A673 (cell line): Measurements from ENCODE around the gene ADO. TPM values are rescaled to one million over a fixed set of nuclear protein-coding genes. Genes with fewer than 3 reads are reported as not detected.
A peak's percentile ranks its signal among the peaks of the same experiment; 100 is the strongest.

Source experiments
- Bru-seq: library from RNA; stranded (reverse); fragments of 400-500 nt; gene quantifications from one replicate; lab custom pipeline; 2021; lab: Mats Ljungman, UMichigan
- BruChase-seq, 2 experiments: library from RNA; stranded (reverse); fragments of 400-500 nt; gene quantifications; one replicate each; lab custom pipeline; 2021; lab: Mats Ljungman, UMichigan
- BruUV-seq: library from RNA; stranded (reverse); fragments of 400-500 nt; replicated peaks from 2 replicates; lab custom pipeline; 2021; lab: Mats Ljungman, UMichigan
- CTCF ChIA-PET: fragments of 300-600 bp; sonication (Branson Sonifier 250); formaldehyde crosslinking; loops from one replicate; lab custom pipeline; 2022; ENCODE audit warnings: antibody characterized with exemption; lab: Charles Lee
- POLR2A ChIA-PET: fragments of 300-600 bp; sonication (Branson Sonifier 250); formaldehyde crosslinking; loops from one replicate; lab custom pipeline; 2022; ENCODE audit warnings: antibody characterized with exemption; ENCODE audit not compliant: low non-redundant PET; lab: Charles Lee
- DNase-seq: peaks from one replicate; pipeline ENCODE4 v3.0.0-alpha.2; 2015; ENCODE audit warnings: low spot score
- H3K27ac ChIP-seq: fragments of 200-600 bp; sonication (generic); 2 replicates; pipeline ENCODE4 v1.5.1; 2016; ENCODE audit warnings: mixed run types, low read depth, mild to moderate bottlenecking, mixed read lengths, antibody characterized with exemption, low read length; ENCODE audit not compliant: poor library complexity, severe bottlenecking
- H3K27me3 ChIP-seq: fragments of 200-600 bp; sonication (generic); replicated peaks from 2 replicates; pipeline ENCODE4 v1.6.1; 2017; ENCODE audit warnings: mixed run types, low read depth, mild to moderate bottlenecking, mixed read lengths, antibody characterized with exemption, low read length; ENCODE audit not compliant: insufficient read depth, poor library complexity
- H3K36me3 ChIP-seq: fragments of 200-600 bp; sonication (generic); 2 replicates; pipeline ENCODE4 v1.6.1; 2016; ENCODE audit warnings: mixed run types, mild to moderate bottlenecking, mixed read lengths, antibody characterized with exemption, low read length; ENCODE audit not compliant: insufficient read depth, poor library complexity, severe bottlenecking
- H3K4me1 ChIP-seq: fragments of 200-600 bp; sonication (generic); 2 replicates; pipeline ENCODE4 v1.6.1; 2017; ENCODE audit warnings: mixed run types, mild to moderate bottlenecking, mixed read lengths, antibody characterized with exemption, low read length; ENCODE audit not compliant: insufficient read depth, poor library complexity, severe bottlenecking
- H3K4me3 ChIP-seq: fragments of 200-600 bp; sonication (generic); 2 replicates; pipeline ENCODE4 v1.5.1; 2016; ENCODE audit warnings: low read depth, mixed run types, mild to moderate bottlenecking, mixed read lengths, low read length; ENCODE audit not compliant: poor library complexity, severe bottlenecking
- H3K9me3 ChIP-seq: fragments of 200-600 bp; sonication (generic); 2 replicates; pipeline ENCODE4 v1.6.1; 2016; ENCODE audit warnings: mixed run types, low read depth, mild to moderate bottlenecking, mixed read lengths, antibody characterized with exemption, low read length; ENCODE audit not compliant: poor library complexity, severe bottlenecking
- CTCF ChIP-seq: fragments of 300-800, 200-600 bp; sonication (generic); conservative IDR thresholded peaks from 2 replicates; pipeline ENCODE4 v1.5.1; 2017; ENCODE audit warnings: low read depth, mild to moderate bottlenecking, antibody characterized with exemption, low read length, moderate library complexity, mixed read lengths
- EZH2 ChIP-seq: fragments of 200-600 bp; sonication (generic); IDR thresholded peaks from 2 replicates; pipeline ENCODE4 v1.6.1; 2017; ENCODE audit warnings: borderline replicate concordance, low read depth, mild to moderate bottlenecking, mixed read lengths, antibody characterized with exemption, low read length; ENCODE audit not compliant: poor library complexity, severe bottlenecking
- intact Hi-C: fragments of 100-400 bp; cut with micrococcal nuclease; formaldehyde crosslinking; loops from one replicate; pipeline ENCODE4 v1.10.0; 2022; ENCODE audit not compliant: unreplicated experiment
- long read RNA-seq: library from polyadenylated mRNA; stranded (forward); transcript quantifications from one replicate; pipeline ENCODE4 v2.0.0, GENCODE V29; 2022
- total RNA-seq: library from RNA; stranded (reverse); gene quantifications from 2 replicates; pipeline ENCODE4 v1.2.3, GENCODE V29; 2021

Gene ADO
- total RNA-seq: 32.9 and 38.4 TPM in 2 replicates
- percentile 92 among the genes with signal in this experiment for Bru-seq, nascent RNA
- BruChase-seq, experiment 1, labeled RNA remaining after a 2-hour chase: percentile 99 among the genes with signal in this experiment
- percentile 95 among the genes with signal in this experiment for BruChase-seq, experiment 2, labeled RNA remaining after a 6-hour chase
- long read RNA-seq, transcript ADO-201 (1 exons, 3,627 nt): major isoform, 23 of 23 reads
- long read RNA-seq, partial matches to known transcripts: 0 of 23 reads
- long read RNA-seq, other reads (novel, unspliced or antisense): 0 of 23 reads

GRCh38 chr10:62804356-62805230 is at the start of gene ADO:
Gene ADO (plus strand): TSS chr10:62804720. CDS start chr10:62805060, 340 bp downstream.
- TF ChIP-seq EZH2: no peak
- no peak for TF ChIP-seq CTCF
- DNase-seq: peak; percentile 94
- Histone ChIP-seq H3K4me1 (peaks cover 20% of the 10 kb centered on the region), H3K27me3 (no peaks in the 10 kb centered on the region), H3K27ac (peak within 1 kb of the TSS; percentile 95), H3K9me3 (no peaks in the 10 kb centered on the region), H3K4me3 (peak within 1 kb of the TSS; percentile 92), H3K36me3 (peaks cover 4% of the 10 kb centered on the region)
- ChIA-PET POLR2A (no interaction called here), CTCF (no interaction called here)
- no TSS peak for BruUV-seq
- intact Hi-C loops: no loop called here

DNA sequence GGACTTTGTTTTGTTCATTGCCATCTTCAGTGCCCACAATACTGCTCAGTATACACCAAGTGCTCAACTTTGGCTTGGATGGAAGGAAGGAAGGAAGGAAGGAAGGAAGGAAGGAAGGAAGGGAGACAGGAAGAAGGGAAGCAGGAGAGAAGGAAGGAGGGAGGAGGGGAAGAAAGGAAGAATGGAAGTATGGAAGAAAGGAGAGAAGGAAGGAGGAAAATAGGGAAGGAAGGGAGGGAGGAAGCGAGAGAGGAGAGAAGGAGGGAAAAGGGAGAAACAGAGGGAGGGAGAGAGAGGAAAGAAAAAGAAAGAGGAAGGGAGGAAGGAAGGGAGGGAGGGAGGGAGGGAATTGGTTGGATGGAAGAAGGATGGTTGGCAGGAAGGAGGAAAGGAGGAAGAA is 49.6 kb upstream of the ADO start:
- no peak overlapping the region for H3K27ac ChIP-seq
- no peaks in the 10 kb centered on the region for H3K9me3 ChIP-seq
- intact Hi-C loops: no loop called here
- TF ChIP-seq EZH2 (no peak), CTCF (no peak)
- H3K36me3 ChIP-seq: no peaks in the 10 kb centered on the region
- no peaks in the 10 kb centered on the region for H3K4me1 ChIP-seq
- ChIA-PET POLR2A (no interaction called here), CTCF (no interaction called here)
- DNase-seq: no peak
- BruUV-seq: no TSS peak
- H3K27me3 ChIP-seq: no peaks in the 10 kb centered on the region
- H3K4me3 ChIP-seq: no peak overlapping the region

DNA sequence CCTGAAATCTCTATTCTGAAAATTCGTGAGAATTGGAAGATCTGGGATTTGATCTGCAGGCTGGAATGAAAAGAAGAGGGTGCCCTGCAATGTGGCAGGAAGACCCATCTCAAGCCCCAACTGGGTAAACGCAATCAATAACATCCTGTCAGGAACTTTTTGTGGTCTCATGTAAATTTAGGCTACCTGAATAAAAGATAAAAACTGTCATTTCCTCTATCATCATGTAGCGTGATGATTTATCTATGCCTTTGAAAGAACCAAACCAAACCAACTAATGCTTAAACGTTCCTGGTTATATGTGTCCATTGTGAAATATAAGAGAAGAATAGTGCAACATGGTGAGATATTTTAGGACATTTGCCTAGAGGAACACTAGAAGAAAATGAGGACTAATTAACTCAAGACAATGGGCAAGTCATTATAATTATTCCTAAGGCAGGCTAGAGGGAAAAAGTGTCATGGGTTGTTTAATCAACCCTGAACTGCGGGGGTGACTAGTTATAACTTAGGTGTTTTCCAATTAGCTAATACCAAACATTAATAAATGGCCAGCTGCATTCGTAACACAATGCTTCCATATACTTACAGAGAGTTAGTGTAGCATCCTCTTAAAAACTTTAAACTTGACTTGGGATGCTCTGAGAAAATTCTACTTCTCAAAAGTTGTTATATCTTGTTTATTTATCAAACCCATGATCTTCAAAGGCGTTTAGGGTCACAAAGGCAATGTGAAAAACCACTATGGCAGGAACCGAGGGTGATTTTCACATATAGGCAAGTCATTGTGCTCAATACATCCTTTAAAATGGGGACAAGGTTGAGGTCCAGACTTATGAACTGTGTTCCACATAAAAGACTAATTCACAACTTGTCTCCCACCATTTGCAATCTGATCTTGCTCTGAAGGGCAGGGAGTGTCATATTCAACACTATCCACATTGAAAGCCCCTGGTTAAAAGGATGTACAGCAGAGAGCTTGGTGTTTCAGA is 48.6 kb upstream of the ADO start:
- TF ChIP-seq CTCF: no peak
- TF ChIP-seq EZH2: no peak
- no peaks in the 10 kb centered on the region for H3K36me3 ChIP-seq
- CTCF ChIA-PET: no interaction called here
- H3K4me1 ChIP-seq: no peaks in the 10 kb centered on the region
- DNase-seq: no peak
- no peaks in the 10 kb centered on the region for H3K9me3 ChIP-seq
- intact Hi-C loops: no loop called here
- BruUV-seq: no TSS peak
- no peak overlapping the region for H3K4me3 ChIP-seq
- H3K27me3 ChIP-seq: no peaks in the 10 kb centered on the region
- no peak overlapping the region for H3K27ac ChIP-seq
- POLR2A ChIA-PET: no interaction called here
